GM19351 (cell line): ENCODE results near the gene WSB1.
A peak's percentile ranks its signal among the peaks of the same experiment; 100 is the strongest.
"Not testable (repeated sequence)": the region's sequence is repeated elsewhere in the genome, so short reads cannot be mapped to it uniquely, and the experiment has no call there.

ENCODE experiments used
- ATAC-seq: cut with Tn5 transposase; IDR thresholded peaks from one replicate; pipeline ENCODE4 v1.9.1; 2021; ENCODE audit warnings: mild to moderate bottlenecking, moderate library complexity; ENCODE audit not compliant: unreplicated experiment

WSB1 gene

DNA sequence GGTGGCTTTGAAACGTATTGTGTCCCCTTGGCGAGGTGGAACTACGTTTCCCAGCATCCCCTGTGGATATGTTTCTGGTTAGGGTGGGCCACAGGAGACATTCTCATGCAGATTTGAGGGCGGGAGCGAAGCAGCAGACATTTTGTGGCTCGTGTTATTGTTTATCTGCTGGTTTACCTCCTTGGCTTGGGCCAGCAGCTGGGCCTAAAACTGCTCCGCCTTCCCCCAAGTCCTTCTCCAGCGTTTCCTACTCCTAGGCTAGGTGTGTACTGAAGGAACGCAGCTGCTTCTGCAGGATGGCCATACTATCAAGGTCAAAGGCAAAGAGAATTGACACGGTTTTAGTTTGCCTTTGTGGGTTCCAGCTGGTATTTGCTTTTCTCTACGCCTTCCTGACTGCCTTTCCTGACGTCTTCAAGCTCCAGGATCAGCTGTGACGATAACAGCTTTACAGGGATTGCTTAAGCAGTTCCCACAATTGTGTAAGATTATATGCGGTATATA lies 17.2 kb upstream of the WSB1 start:
- no peak for ATAC-seq

- not testable (repeated sequence) for ATAC-seq
Measured at GRCh38 chr17:27279132-27279531, 14.8 kb upstream of the WSB1 start.

- no peak for ATAC-seq
Measured at GRCh38 chr17:27280527-27280926, 13.4 kb upstream of the WSB1 start.

DNA sequence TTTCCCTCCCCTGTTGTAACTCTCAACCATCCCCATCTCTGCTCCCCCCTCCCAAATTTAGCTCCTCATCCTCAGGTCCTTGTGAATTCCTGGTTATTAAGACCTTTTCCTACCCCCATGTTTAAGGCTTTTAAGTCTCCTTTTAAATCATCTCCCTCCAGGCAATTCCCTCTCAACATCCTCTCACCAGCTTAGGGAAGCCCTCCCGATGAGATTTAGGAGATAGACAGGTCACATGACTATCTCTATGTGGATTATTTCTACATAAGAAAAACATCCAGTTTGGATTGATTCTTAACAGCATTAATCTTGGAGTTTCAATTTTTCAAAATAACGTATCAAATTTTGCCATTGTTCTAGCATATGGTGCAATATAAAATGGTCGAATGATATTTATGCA lies 12.5 kb upstream of the WSB1 start:
- no peak for ATAC-seq

GRCh38 chr17:27282054-27282551 lies 11.8 kb upstream of the WSB1 start:
- peak; percentile 91 for ATAC-seq

DNA sequence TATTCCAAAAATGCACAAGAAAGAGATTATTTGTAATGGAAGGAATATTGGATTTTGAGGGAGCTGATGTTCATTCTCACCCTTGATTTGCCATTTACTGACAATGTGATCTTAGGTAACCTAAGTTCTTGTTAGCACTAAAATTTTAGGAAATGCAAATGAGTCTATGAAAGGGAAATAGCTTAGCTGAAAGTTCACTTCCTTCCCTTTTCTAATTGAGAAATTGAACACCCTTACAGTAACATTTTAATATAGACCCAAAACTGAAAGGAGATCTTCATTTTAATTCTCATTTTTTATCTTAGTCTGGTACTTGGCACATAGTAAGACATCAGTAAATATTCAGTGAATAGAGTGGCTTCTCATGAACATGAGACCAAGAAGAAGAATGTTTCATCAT lies 10.9 kb upstream of the WSB1 start:
- no peak for ATAC-seq

GRCh38 chr17:27283751-27284150 lies 10.2 kb upstream of the WSB1 start:
- ATAC-seq = no peak

DNA sequence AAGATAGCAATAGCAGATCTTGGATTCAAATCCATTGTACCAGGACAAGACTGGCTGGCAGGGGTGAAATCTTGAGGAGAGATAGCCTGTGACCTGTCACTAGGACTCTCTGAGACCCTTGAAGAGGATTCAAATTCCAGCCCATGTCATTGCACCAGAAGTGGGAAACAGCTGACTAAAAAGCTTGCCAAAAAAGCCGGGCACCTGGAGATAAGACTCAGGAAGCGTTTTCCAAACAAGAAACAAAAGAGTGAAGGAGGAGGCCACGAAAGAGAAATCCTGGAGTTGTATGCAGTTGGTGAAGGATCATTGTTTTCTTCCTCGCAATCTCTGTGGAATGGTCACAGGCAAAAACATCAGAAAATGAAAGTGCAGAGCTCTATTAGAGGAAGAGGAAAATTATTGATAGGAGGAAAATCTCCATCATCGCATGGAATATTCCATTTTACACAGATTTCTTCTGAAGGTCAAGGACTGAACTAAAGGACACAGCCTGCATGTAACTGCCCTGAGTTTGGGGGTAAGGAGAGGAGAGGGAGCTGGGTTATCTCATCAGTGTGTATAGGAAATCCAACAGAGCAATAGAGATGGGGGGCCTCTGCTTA lies 9.0 kb upstream of the WSB1 start:
- ATAC-seq = no peak

DNA sequence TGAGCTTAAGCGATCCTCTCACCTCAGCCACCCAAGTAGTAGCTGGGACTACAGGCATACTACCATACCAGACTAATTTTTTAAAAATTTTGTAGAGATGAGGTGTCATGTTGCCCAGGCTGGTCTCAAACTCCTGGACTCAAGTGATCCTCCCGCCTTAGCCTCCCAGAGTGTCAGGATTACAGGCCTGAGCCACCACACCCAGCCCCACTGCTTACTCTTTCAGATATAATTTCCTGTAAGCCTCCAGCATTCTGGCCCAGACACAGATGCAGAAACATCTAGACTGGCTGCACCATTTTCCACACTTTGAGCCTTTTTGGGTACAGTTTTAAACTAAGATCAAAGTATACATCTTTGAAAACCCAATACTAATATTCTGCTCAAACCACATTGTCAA lies 8.4 kb upstream of the WSB1 start:
- no peak for ATAC-seq

DNA sequence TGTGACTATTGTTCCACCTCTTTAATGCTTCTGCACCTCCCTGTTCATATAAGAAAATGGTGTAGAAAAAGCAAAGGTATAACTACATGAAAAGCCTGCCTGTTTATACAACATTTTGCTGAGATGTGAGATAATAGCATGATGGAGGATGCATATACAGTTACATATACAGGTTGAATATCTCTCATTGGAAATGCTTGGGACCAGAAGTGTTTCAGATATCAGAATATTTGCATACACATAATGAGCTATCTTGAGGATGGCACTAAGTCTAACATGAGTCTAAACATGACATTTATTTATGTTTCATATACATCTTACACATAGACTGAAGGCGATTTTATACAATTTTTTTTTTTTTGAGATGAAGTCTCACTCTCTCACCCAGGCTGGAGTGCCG lies 5.7 kb upstream of the WSB1 start:
- ATAC-seq = no peak

DNA sequence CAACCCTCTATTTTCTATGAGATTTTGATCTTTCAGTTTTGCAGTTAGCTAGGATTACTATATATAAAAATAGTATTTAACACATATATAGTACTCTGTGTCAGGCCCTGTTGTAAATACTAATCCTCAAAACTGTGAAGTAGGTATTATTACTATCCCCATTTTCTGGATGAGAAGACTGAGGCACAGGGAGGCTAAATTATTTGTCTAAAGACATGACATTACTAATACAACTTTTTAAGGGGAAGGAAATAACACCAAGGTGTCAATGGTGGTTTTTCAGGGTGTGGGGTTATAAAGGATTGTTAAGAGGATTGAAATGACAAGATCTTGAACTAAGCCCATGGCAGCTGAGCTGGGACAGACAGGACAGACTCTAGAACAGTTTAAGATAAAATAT lies 4.1 kb upstream of the WSB1 start:
- no peak for ATAC-seq

DNA sequence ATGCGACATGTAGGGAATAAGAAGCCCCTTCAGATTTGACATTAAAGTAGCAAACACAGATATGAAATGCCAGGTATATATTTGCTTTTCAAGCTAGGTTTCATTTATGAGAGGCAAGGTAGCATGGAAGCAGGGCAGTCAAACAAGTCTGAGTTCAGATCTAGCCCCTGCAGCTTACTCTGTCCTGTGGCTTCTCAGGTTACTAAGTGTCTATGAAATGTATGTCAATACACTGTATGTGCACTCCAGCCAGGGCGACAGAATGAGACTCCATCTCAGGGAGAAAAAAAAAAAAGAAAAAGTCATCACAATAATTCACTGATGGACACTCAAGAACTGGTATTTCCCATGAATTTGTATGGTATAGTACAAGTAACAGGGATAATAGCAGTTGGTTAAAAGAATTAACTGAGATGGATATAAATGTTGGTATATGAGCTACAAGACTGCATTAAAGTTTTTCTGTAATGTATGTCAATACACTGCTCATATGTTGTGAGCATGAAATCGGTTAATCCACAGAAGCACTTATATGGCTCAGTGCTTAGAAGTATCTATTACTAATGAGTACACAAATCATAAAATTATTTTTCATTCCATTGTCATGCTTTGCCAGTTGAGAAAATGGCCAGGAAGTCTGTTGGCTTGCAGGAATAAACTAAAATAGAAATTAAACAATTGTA lies 2.9 kb upstream of the WSB1 start:
- no peak for ATAC-seq

DNA sequence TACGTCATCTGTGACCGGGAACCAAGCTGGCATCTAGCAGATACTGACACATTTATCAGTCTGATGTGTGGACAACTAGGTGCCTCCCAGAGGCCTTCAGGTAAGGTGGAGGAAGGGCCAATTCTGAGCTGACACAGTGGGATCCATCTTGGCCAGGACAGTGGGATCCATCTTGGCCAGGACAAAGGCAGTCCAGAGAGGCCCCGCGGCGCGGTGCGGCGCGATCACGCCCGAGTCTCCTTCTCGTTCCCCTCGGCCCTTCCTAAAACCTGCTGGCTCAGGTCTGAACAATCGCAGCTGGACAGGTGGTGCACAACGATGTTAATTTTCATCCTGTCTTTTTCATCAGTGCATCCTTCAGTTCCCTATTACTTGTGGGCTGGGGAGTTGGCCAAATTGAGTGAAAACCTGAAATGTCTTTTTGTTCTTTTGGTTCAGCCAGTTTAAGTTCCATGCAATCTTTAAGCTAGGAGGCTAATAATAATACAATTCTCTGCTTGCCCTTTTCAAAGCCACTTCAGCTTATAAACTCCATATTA lies 486 bp upstream of the WSB1 start:
- no peak for ATAC-seq

DNA sequence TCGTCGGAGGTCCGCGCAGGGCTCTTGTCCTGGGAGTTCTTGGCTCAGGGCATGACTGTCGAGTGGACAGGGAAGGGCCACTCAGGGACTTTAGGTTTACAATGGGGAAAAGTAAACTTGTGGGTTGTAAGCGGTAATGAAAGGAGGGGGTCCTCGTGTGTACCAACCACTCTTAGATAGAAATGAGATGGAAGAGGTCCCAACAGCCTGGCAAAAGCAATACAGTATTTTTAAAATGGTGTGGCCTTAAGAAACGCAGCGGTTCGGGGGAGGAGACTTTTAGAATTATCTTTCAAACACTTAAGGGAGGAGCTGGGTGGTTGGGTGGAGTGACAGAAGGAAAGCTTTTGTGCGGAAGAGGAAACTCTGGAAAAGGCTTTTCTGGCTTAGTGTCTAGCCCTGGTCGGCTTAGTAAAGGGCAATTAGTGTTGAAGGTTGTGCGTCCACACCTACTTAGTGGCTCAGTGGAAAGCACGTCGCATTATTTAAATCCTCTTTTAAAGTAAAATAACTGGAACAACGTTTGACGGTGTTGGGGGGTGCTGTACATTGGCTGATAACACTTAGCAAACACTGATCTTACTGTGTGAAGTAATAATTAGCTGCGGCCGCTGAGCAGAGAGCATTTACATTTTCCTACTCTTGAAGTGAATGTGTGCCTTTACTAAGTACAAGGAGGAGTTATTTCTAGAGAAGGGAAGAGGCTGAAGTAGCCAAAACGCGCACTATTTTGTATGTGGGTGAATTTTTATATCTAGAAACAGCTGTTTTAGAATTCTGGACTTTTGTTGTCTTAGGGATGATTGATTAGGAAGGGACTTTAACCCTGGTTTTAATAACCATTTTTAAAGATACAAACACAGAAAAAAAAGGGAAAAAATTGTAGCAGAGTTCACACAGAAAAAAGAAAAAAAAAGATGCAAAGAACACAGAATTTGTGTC lies 1.0 kb downstream of the WSB1 start:
- peak; percentile 37 for ATAC-seq

- no peak for ATAC-seq
Measured at GRCh38 chr17:27295945-27296344, 2.0 kb downstream of the WSB1 start.

DNA sequence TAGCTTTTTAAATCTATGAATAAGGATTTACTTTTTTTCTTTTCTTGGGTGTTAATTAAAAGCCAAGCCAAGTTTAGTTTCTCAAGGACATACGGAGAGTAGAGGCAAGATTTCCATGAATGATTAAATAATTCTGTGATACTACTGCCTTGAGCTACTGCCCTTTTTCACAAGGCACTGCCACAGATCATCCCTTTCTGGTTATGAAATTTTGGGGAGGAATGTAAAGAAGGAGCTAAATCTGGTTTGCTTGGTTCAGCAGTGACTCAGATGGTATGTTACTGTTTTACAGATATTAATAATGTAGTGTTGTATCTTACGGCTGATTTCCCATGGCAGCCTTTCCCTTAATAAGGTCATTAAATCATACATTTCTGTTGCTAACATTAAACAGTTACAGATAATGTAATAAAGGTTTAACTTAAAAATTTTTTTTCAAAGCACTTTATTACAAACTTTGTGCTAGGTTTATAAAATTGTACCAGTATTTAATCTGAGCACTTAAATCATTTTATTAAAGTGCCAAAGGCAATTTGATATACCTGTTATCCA lies 2.6 kb downstream of the WSB1 start:
- ATAC-seq = no peak

DNA sequence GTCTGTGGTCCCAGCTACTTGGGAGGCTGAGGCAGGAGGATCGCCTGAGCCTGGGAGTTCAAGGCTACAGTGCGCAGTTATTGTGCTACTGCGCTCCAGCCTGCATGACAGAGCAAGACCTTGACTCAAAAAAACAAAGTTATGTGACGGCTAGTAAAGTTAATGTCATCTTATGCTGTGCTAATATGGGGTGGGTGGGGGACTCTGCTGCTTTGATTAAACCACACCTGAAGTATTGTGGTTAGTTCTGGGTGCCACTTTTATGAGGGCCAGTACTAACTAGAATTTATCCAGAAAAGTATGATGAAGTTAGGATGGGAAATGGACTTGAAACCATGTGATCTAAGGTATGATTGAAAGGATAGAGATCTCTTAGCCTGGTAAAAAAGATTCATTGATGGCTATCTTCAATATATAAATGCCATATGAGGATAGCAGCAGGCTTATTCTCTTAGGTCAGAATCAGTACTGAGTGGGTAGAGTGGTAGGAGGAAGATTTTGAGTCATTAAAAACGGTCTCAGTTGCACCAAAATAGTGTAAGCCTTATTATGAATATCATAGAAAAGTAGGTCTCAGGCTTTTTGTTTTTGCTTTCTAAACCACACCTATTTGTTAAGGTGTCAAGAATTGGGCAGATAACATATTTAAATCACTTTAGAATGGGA lies 5.6 kb downstream of the WSB1 start:
- ATAC-seq = no peak

DNA sequence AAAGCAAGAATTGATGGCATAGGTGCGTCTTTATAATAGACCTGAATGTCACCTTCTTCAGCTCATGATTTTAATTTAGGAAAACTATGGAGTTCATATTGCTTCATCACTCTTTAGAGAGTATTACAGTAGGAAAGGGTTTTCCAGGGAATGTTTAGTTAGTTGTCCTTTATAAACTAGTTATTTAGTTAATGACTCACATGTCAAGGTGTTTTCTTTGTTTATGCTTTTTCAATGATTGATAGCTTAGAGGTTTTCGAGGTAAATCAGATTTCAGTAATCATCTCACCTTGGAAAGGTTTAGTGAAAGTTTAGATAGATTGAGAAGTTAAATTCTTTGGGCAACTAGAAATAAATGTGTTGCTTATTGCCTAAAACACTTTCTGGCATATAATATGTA lies 9.8 kb downstream of the WSB1 start:
- ATAC-seq = no peak

DNA sequence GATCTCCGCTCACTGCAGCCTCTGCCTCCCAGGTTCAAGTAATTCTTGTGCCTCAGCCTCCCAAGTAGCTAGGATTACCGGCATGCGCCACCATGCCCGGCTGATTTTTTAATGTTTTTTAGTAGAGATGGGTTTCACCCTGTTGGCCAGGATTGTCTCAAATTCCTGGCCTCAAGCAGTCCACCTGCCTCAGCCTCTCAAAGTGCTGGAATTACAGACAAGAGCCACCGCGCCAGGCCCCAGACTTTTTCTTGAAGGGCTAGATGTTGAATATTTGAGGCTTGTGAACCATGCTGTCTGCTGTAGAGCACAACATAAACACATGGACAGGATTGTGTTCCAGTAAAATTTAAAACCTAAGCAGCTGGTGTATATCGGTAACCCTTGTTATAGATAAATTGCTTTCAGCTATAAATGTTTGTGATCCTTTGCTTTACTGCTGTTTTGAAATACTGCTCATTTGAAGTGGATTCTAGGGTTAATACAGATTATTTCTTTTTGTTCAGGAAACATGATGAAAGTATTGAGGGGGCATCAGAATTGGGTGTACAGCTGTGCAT lies 12.4 kb downstream of the WSB1 start:
- no peak for ATAC-seq

- no peak for ATAC-seq
Measured at GRCh38 chr17:27310565-27311110, 16.7 kb downstream of the WSB1 start.
